Ovary (tissue), 9 donors: ENCODE measurements around the gene AFF3. TPM values are rescaled to one million over a fixed set of nuclear protein-coding genes. Genes with fewer than 3 reads are reported as not detected.

ENCODE experiments used
- DNase-seq, 5 donors: peaks; one replicate each; pipeline ENCODE4 v3.0.0-alpha.2; 2019 to 2020
- H3K27ac ChIP-seq, 2 donors: fragments of 200-600 bp; one replicate each; pipeline versions ENCODE4 v1.5.1 to v1.8.0; 2019 to 2022
- H3K27me3 ChIP-seq: fragments of 200-600 bp; one replicate; pipeline ENCODE4 v1.8.0; 2022
- H3K36me3 ChIP-seq: fragments of 200-600 bp; sonication (generic); one replicate; pipeline ENCODE4 v1.5.1; 2019
- H3K4me1 ChIP-seq: one replicate; pipeline ENCODE4 v1.8.1; 2013; ENCODE audit warnings: mild to moderate bottlenecking, moderate library complexity; ENCODE audit not compliant: insufficient read depth
- H3K4me3 ChIP-seq: fragments of 200-600 bp; sonication (generic); one replicate; pipeline ENCODE4 v1.5.1; 2017
- H3K9me3 ChIP-seq, 2 donors: fragments of 200-600 bp in 1 of 2; sonication (generic) in 1 of 2; one replicate each; pipeline versions ENCODE4 v1.5.1 to v1.8.1; 2013 to 2019; ENCODE audit warnings: mild to moderate bottlenecking in 1 of 2, moderate library complexity in 1 of 2
- CTCF ChIP-seq, 3 donors: fragments of 450-650 bp in 2 of 3; fragments of 200-600 bp in 1 of 3; IDR thresholded peaks; one replicate each; pipeline versions ENCODE4 v1.5.1 to v1.8.0; 2016 to 2022; ENCODE audit warnings: antibody characterized with exemption in 3 of 3, mild to moderate bottlenecking in 1 of 3
- EP300 ChIP-seq: sonication (generic); formaldehyde crosslinking; IDR thresholded peaks from one replicate; pipeline ENCODE4 v1.6.1; 2017; ENCODE audit warnings: antibody characterized with exemption
- POLR2A ChIP-seq: fragments of 450-650 bp; IDR thresholded peaks from one replicate; pipeline ENCODE4 v1.6.1; 2017; ENCODE audit warnings: antibody characterized with exemption, mild to moderate bottlenecking, moderate library complexity
- WGBS, 3 donors: extraction: QIAGEN DNeasy Blood & Tissue Kit in 1 of 3; methylation state at CpG; one replicate each; pipeline versions ENCODE4 v1.1.5 to v1.1.7; 2013 to 2017; 5-methylcytosine and 5-hydroxymethylcytosine counted together
- intact Hi-C, 4 donors: fragments of 100-400 bp; cut with DNase I; formaldehyde crosslinking; loops; one replicate each; pipeline versions ENCODE4 v1.11.0 to v1.15.1; 2022 to 2023
- polyA plus RNA-seq, 2 donors: library from polyadenylated mRNA; stranded (reverse); fragments of 200-250 nt in 1 of 2; fragments of 350-450 nt in 1 of 2; fragmentation: Illumina TruSeq in 1 of 2; extraction: RNeasy Lipid Tissue Mini Kit (QIAGEN cat#74804) in 1 of 2; gene quantifications; one replicate each; pipeline ENCODE4 v1.2.3, GENCODE V29; 2013 to 2014
- total RNA-seq, 7 donors: library from RNA; depleted of rRNA in 2 of 7; stranded (reverse); fragments of >200 nt in 2 of 7; fragmentation: NEBNext Ultra II Directional in 3 of 7; extraction: Animal tissue kit (Norgen Biotek cat#: 25700) in 3 of 7; gene quantifications; one replicate each; pipeline versions ENCODE4 v1.1.0 to v1.2.4, GENCODE V29; 2016 to 2023
- donor health status: DM: no; HTN: no; CAD: no; lungs with moderate emphysema.
- donor health status: DM: no; HTN: no; CAD: no.
- donor health status: Bipolar disorder and iron deficiency.
- donor health status: DM: yes; HTN: yes; CAD: no.
- donor health status: DM: no; HTN: no; CAD: no.
- donor health status: DM: yes; HTN: yes; CAD: no.

AFF3 gene
- total and polyA plus RNA-seq, 9 donors = 5.9 to 40.8 (median 25.7) TPM

GRCh38 chr2:100141906-100142305 is 484 bp downstream of the AFF3 start:
- H3K27me3 ChIP-seq = no peaks in the 10 kb centered on the region
- intact Hi-C loops = no loop called here
- H3K4me3 ChIP-seq = no peak overlapping the region
- H3K9me3 ChIP-seq = no peaks in the 10 kb centered on the region
- no peak for DNase-seq
- TF ChIP-seq CTCF (IDR thresholded peaks at IDR 0.05) = no peak
- TF ChIP-seq POLR2A = no peak
- no peaks in the 10 kb centered on the region for H3K4me1 ChIP-seq
- no peak overlapping the region for H3K27ac ChIP-seq
- no peaks in the 10 kb centered on the region for H3K36me3 ChIP-seq
- 92 to 95% (median 94%) methylated on average over 3 of the region's 3 CpGs for WGBS, 3 donors

DNA sequence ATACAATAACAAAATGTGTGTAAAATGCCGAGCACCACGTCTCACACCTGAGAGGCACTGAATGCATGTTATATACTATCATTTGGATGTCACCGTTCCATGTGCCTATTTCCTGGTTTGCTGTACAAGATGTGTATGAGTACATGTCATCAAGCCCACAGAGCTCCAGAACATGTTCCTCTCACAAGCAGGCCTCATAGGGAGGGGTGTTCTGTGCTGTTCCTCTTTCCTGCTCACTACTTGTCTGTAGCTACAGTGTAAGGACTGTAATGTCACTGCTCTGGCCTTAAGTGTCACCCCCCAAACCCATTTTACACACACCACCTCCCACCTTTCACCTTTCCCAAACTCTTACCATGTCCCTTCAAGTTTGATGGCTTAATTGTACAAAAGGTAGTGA is 1.8 kb downstream of the AFF3 start:
- no peak overlapping the region for H3K27ac ChIP-seq
- TF ChIP-seq POLR2A (no peak), CTCF (IDR thresholded peaks at IDR 0.05) (no peak), EP300 (no peak)
- intact Hi-C loops = no loop called here

DNA sequence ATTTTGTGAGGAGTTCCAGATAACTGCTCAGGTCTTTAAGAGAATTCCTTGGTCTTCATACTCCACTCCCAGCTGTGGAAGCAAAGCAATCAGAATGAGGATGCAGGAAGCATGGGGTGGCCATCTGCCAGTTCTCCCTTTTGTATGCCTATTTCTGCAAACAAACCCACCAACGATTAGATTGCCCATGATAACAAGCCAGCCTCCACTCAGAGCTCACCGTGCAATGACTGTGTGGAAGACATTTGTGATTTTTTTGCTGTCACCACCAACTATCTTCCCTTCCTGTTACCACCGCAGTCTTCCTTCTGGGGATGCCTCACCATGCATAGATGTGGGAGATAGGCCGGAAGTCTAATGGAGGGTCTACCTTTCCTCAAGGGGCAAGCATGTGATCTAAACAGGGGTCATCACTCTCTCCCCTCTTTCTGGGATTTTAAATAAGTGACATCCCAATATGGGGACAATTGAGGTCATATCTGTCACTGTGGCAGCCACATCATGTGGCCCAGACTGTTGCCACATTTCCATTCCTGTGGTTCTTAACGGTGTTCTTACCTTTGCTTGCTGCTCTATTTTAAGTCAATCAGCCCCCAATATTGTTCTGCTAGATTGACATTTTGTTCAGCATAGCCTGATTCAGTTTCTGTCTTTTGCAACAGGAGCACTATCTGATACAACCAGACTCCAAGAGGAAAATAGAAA is 4.4 kb downstream of the AFF3 start:
- TF ChIP-seq POLR2A = no peak
- TF ChIP-seq EP300 = no peak
- no peak for TF ChIP-seq CTCF (IDR thresholded peaks at IDR 0.05)
- Histone ChIP-seq H3K27me3 (no peaks in the 10 kb centered on the region), H3K36me3 (no peaks in the 10 kb centered on the region), H3K9me3 (no peaks in the 10 kb centered on the region), H3K4me1 (no peaks in the 10 kb centered on the region), H3K4me3 (no peak overlapping the region), H3K27ac (no peak overlapping the region)
- no peak for DNase-seq
- WGBS, 3 donors = 80 to 88% (median 85%) methylated on average over 5 of the region's 5 CpGs
- intact Hi-C loops = no loop called here

More for the DNA sequence above, 1.8 kb downstream of the AFF3 start:
- H3K9me3 ChIP-seq = no peaks in the 10 kb centered on the region
- H3K4me1 ChIP-seq = no peaks in the 10 kb centered on the region
- DNase-seq = no peak
- H3K4me3 ChIP-seq = no peak overlapping the region
- no peaks in the 10 kb centered on the region for H3K27me3 ChIP-seq
- WGBS, 3 donors = 87 to 94% (median 93%) methylated on average over 3 of the region's 3 CpGs
- H3K36me3 ChIP-seq = no peaks in the 10 kb centered on the region

DNA sequence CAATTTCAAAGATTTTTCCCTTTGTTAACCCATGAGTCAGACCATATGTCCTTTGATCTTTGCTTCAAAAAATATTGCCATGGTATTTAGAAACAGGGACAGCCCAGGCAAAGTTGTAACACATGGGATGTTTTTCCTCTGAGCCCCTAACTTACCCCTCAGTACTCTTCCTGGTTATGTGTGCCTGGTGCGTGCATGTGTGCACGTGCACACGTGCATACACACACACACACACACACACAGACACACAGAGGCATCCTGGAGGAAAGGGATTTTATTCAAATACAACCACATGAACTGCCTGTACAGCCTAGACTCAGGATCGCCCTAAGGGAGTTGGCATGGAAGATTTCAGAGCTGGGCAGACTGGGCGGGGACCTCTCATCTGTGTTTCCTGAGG is 5.1 kb downstream of the AFF3 start:
- Histone ChIP-seq H3K27me3 (no peaks in the 10 kb centered on the region), H3K27ac (no peak overlapping the region), H3K4me3 (no peak overlapping the region), H3K9me3 (no peaks in the 10 kb centered on the region), H3K4me1 (no peaks in the 10 kb centered on the region), H3K36me3 (no peaks in the 10 kb centered on the region)
- 83 to 90% (median 85%) methylated on average over 5 of the region's 5 CpGs for WGBS, 3 donors
- TF ChIP-seq EP300 = no peak
- TF ChIP-seq CTCF (IDR thresholded peaks at IDR 0.05) = no peak
- TF ChIP-seq POLR2A = no peak
- intact Hi-C loops = no loop called here
- no peak for DNase-seq
